ENCODE results near the gene SORCS2. TPM values are rescaled to one million over a fixed set of nuclear protein-coding genes. Genes with fewer than 3 reads are reported as not detected.

SORCS2 gene
- polyA plus RNA-seq, 3 donors: 0.46 to 0.55 TPM; not detected in 1

DNA sequence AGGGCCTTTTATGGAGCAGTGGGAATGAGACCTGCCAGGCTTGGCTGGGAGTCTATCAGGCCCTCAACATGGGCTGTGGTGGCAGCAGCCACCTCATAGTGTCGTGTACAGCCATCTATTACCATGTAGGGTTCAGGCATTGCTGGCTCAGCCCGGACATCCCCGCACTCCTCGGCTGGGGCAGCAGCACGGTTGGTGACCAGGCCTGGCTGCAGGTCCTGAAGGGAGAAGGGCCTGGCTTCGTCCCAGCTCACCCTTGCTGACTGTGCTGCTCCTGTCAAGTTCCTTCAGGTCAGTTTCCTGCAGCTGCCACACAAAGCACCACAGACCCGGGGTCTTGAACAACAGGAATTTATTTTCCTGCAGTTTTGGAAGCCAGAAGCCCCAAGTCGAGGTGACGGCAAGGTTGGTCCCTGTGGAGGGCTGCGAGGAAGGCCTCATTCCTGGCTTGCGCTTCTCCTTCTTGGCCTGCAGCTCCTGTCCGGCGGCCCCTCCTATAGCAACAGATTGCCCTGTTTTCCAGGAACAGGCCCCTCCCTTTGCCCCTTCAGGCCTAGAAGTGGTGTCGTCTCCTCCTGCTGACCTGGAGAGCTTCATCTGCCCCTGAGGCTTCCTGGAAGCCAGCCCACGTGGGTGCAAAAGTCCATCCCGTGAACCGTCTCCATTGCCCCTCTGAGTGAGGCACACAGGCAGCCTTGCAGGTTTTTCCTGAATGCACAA is 25.2 kb upstream of the SORCS2 start:
- Histone ChIP-seq H4K20me1 (ENCODE audit: insufficient read depth, low read length) (no peaks in the 10 kb centered on the region), H3K27me3 (ENCODE audit: control insufficient read depth in 2 of 2, insufficient read depth in 2 of 2, low read length in 2 of 2) (no peaks in the 10 kb centered on the region), H3K27ac (ENCODE audit: low read depth in 1 of 2, low read length in 2 of 2) (no peak overlapping the region), H3K9ac (ENCODE audit: insufficient read depth, low read length, poor library complexity, severe bottlenecking) (no peak overlapping the region), H3K4me1 (ENCODE audit: control insufficient read depth in 1 of 2, insufficient read depth in 2 of 2, low read length in 2 of 2) (no peaks in the 10 kb centered on the region), H3K9me3 (replicated peaks in 1 of 2; ENCODE audit: control insufficient read depth in 1 of 2, insufficient read depth in 1 of 2, low read length in 2 of 2) (no peaks in the 10 kb centered on the region), H3K4me3 (replicated peaks in 1 of 3; ENCODE audit: low read depth in 2 of 3, low read length in 3 of 3) (no peak overlapping the region), H3K79me2 (ENCODE audit: insufficient read depth, low read length) (no peaks in the 10 kb centered on the region), H2AFZ (ENCODE audit: insufficient read depth, low read depth, low read length, poor library complexity, severe bottlenecking) (no peak overlapping the region), H3K4me2 (replicated peaks; ENCODE audit: extremely low read depth, low read length, poor library complexity, severe bottlenecking) (no peak overlapping the region), H3K36me3 (replicated peaks in 1 of 2; ENCODE audit: control insufficient read depth in 1 of 2, insufficient read depth in 2 of 2, low read length in 2 of 2) (no peaks in the 10 kb centered on the region)
- no peaks in the 10 kb centered on the region for H3K4me1 Mint-ChIP-seq
- 73% methylated on average over 17 of the region's 17 CpGs for WGBS (ENCODE audit: insufficient coverage)
- H3K9me3 Mint-ChIP-seq: peaks cover 0 to 1% (median 0%) of the 10 kb centered on the region in 7 donors
- intact Hi-C loops (cut with micrococcal nuclease): no loop called here
- peak overlapping the region in 1 of 7 donors; percentile 28 for H3K27ac Mint-ChIP-seq
- peaks cover 2 to 4% (median 4%) of the 10 kb centered on the region in 3 donors for H3K27me3 Mint-ChIP-seq (ENCODE audit: low read depth in 3 of 3)
- H3K4me3 Mint-ChIP-seq: no peak overlapping the region
- no peaks in the 10 kb centered on the region for H3K36me3 Mint-ChIP-seq
- TF ChIP-seq, protein P1, sequence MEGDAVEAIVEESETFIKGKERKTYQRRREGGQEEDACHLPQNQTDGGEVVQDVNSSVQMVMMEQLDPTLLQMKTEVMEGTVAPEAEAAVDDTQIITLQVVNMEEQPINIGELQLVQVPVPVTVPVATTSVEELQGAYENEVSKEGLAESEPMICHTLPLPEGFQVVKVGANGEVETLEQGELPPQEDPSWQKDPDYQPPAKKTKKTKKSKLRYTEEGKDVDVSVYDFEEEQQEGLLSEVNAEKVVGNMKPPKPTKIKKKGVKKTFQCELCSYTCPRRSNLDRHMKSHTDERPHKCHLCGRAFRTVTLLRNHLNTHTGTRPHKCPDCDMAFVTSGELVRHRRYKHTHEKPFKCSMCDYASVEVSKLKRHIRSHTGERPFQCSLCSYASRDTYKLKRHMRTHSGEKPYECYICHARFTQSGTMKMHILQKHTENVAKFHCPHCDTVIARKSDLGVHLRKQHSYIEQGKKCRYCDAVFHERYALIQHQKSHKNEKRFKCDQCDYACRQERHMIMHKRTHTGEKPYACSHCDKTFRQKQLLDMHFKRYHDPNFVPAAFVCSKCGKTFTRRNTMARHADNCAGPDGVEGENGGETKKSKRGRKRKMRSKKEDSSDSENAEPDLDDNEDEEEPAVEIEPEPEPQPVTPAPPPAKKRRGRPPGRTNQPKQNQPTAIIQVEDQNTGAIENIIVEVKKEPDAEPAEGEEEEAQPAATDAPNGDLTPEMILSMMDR (IDR thresholded peaks at IDR 0.05): no peak
- no peak for DNase-seq

DNA sequence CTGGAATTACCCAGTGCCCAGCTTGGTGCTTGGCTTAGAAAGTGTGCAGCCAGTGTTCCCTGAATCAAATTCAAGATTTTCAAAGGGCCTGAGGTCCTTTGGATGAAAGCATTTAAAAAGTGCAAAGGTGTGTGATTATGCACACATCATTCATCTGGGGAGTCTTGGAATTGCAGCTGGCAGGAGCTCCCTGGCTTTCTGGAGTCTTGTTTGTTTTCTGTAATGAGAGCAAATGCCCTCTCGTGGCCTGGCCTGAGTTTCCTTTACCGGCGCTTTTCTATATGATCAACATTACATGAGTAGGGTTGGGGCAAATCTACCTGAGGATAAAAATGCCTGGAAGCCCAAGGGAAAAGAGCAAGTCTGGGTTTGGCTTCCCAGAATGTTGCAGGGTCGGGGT is 24.6 kb upstream of the SORCS2 start:
- no peak overlapping the region for H3K27ac Mint-ChIP-seq
- Histone ChIP-seq H4K20me1 (ENCODE audit: insufficient read depth, low read length) (no peaks in the 10 kb centered on the region), H3K27ac (ENCODE audit: low read depth in 1 of 2, low read length in 2 of 2) (no peak overlapping the region), H3K36me3 (replicated peaks in 1 of 2; ENCODE audit: control insufficient read depth in 1 of 2, insufficient read depth in 2 of 2, low read length in 2 of 2) (no peaks in the 10 kb centered on the region), H3K9me3 (replicated peaks in 1 of 2; ENCODE audit: control insufficient read depth in 1 of 2, insufficient read depth in 1 of 2, low read length in 2 of 2) (no peaks in the 10 kb centered on the region), H3K4me3 (replicated peaks in 1 of 3; ENCODE audit: low read depth in 2 of 3, low read length in 3 of 3) (no peak overlapping the region), H3K9ac (ENCODE audit: insufficient read depth, low read length, poor library complexity, severe bottlenecking) (no peak overlapping the region), H3K79me2 (ENCODE audit: insufficient read depth, low read length) (no peaks in the 10 kb centered on the region), H3K27me3 (ENCODE audit: control insufficient read depth in 2 of 2, insufficient read depth in 2 of 2, low read length in 2 of 2) (no peaks in the 10 kb centered on the region), H2AFZ (ENCODE audit: insufficient read depth, low read depth, low read length, poor library complexity, severe bottlenecking) (no peak overlapping the region), H3K4me1 (ENCODE audit: control insufficient read depth in 1 of 2, insufficient read depth in 2 of 2, low read length in 2 of 2) (no peaks in the 10 kb centered on the region), H3K4me2 (replicated peaks; ENCODE audit: extremely low read depth, low read length, poor library complexity, severe bottlenecking) (no peak overlapping the region)
- H3K4me3 Mint-ChIP-seq: no peak overlapping the region
- no peaks in the 10 kb centered on the region for H3K4me1 Mint-ChIP-seq
- peaks cover 0 to 1% (median 0%) of the 10 kb centered on the region in 7 donors for H3K9me3 Mint-ChIP-seq
- no peak for DNase-seq
- intact Hi-C loops (cut with micrococcal nuclease): no loop called here
- TF ChIP-seq, protein P1 (IDR thresholded peaks at IDR 0.05): no peak
- peaks cover 3 to 4% (median 4%) of the 10 kb centered on the region in 3 donors for H3K27me3 Mint-ChIP-seq (ENCODE audit: low read depth in 3 of 3)
- 90% methylated on average over 2 of the region's 4 CpGs for WGBS (ENCODE audit: insufficient coverage)
- H3K36me3 Mint-ChIP-seq: no peaks in the 10 kb centered on the region

All from CD14-positive monocyte (primary cell).